Measurements from ENCODE around the gene DUX4. TPM values are rescaled to one million over a fixed set of nuclear protein-coding genes. Genes with fewer than 3 reads are reported as not detected.
"Not testable (repeated sequence)": the region's sequence is repeated elsewhere in the genome, so short reads cannot be mapped to it uniquely, and the experiment has no call there.

The DUX4 gene
- total RNA-seq (not detected), polyA plus RNA-seq (not detected)

DNA sequence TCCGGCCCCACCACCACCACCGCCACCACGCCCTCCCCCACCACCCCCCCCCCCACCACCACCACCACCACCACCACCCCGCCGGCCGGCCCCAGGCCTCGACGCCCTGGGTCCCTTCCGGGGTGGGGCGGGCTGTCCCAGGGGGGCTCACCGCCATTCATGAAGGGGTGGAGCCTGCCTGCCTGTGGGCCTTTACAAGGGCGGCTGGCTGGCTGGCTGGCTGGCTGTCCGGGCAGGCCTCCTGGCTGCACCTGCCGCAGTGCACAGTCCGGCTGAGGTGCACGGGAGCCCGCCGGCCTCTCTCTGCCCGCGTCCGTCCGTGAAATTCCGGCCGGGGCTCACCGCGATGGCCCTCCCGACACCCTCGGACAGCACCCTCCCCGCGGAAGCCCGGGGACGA, at the start of gene DUX4:
DUX4 (plus strand) TSS at position 347 of the 400 bp plus-strand sequence; CDS start at position 347, 0 bp downstream.
- H3K4me1 ChIP-seq (ENCODE audit: insufficient read depth), result not testable (repeated sequence)

DNA sequence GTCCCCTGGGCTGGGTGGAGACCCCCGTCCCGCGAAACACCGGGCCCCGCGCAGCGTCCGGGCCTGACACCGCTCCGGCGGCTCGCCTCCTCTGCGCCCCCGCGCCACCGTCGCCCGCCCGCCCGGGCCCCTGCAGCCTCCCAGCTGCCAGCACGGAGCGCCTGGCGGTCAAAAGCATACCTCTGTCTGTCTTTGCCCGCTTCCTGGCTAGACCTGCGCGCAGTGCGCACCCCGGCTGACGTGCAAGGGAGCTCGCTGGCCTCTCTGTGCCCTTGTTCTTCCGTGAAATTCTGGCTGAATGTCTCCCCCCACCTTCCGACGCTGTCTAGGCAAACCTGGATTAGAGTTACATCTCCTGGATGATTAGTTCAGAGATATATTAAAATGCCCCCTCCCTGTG, 1.9 kb downstream of the DUX4 start:
- not testable (repeated sequence) for H3K4me3 ChIP-seq (ENCODE audit: low read depth, low read length); H3K36me3 ChIP-seq (ENCODE audit: insufficient read depth); DNase-seq (ENCODE audit: extremely low spot score); H3K27ac ChIP-seq (ENCODE audit: low read depth); H3K4me1 ChIP-seq (ENCODE audit: insufficient read depth)
- WGBS, result 35% methylated on average over 27 of the region's 33 CpGs

More for the DNA sequence above, at the start of gene DUX4:
- 80% methylated on average over 3 of the region's 32 CpGs for WGBS
- not testable (repeated sequence) for H3K36me3 ChIP-seq (ENCODE audit: insufficient read depth); H3K27ac ChIP-seq (ENCODE audit: low read depth); H3K4me3 ChIP-seq (ENCODE audit: low read depth, low read length); DNase-seq (ENCODE audit: extremely low spot score)

DNA sequence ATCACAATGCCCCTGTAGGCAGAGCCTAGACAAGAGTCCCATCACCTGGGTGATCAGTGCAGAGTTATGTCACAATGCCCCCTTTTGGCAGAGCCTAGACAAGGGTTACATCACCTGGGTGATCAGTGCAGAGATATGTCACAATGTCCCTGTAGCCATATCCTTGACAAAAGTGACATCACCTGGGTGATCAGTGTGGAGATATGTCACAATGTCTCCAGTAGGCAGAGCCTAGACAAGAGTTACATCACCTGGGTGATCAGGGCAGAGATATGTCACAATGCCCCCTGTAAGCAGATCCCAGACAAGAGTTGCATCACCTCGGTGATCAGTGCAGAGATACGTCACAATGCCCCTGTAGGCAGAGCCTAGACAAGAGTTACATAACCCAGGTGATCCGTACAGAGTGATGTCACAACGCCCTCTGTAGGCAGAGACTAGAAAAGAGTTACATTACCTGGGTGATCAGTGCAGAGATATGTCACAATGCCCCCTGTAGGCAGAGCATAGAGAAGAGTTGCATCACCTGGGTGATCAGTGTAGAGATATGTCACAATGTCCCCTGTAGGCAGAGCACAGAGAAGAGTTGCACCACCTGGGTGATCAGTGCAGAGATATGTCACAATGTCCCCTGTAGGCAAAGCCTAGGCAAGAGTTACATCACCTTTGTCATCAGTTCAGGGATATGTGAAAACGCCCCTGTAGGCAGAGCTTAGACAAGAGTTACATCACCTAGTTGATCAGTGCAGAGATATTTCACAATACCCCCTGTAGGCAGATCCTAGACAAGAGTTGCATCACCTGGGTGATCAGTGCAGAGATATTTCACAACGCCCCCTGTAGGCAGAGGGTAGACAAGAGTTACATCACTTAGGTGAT, 4.4 kb downstream of the DUX4 start:
- H3K4me3 ChIP-seq (ENCODE audit: low read depth, low read length); DNase-seq (ENCODE audit: extremely low spot score); H3K36me3 ChIP-seq (ENCODE audit: insufficient read depth); H3K27ac ChIP-seq (ENCODE audit: low read depth); H3K4me1 ChIP-seq (ENCODE audit: insufficient read depth): not testable (repeated sequence)
- WGBS, result 48% methylated on average over 5 of the region's 6 CpGs

DNA sequence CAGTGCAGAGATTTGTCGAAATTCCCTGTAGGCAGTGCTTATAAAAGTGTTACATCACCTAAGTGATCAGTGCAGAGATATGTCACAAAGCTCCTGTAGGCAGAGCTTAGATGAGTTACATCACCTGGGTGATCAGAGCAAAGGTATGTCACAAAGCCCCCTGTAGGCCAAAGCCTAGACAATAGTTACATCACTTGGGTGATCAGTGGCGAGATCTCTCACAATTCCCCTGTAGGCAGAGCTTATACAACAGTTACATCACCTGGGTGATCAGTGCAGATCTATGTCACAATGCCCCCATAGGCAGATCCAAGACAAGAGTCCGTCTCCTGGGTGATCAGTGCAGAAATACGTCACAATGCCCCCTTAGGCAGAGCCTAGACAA, 5.0 kb downstream of the DUX4 start:
- H3K27ac ChIP-seq (ENCODE audit: low read depth); DNase-seq (ENCODE audit: extremely low spot score); H3K4me1 ChIP-seq (ENCODE audit: insufficient read depth); H3K4me3 ChIP-seq (ENCODE audit: low read depth, low read length); H3K36me3 ChIP-seq (ENCODE audit: insufficient read depth): not testable (repeated sequence)
- WGBS, result 15% methylated on average over 4 of the region's 4 CpGs

DNA sequence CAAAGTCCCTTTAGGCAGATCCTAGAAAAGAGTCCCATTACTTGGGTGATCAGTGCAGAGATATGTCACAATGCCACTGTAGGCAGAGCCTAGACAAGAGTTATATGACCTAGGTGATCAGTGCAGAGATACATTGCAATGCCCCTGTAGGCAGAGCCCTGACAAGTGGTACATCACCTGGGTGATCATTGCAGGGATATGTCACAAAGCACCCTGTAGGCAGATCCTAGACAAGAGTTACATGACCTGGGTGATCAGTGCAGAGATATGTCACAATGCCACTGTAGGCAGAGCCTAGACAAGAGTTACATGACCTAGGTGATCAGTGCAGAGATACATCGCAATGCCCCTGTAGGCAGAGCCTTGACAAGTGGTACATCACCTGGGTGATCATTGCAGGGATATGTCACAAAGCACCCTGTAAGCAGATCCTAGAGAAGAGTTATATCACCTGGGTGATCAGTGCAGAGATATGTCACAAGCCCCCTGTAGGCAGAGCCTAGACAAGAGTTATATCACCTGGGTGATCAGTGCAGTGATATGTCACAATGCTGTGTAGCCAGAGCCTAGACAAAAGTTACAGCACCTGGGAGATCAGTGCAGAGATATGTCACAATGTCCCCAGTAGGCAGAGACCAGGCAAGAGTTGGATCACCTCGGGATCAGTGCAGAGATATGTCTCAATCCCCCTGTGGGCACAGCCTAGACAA, 5.6 kb downstream of the DUX4 start:
- not testable (repeated sequence) for DNase-seq (ENCODE audit: extremely low spot score); H3K27ac ChIP-seq (ENCODE audit: low read depth); H3K4me3 ChIP-seq (ENCODE audit: low read depth, low read length); H3K4me1 ChIP-seq (ENCODE audit: insufficient read depth); H3K36me3 ChIP-seq (ENCODE audit: insufficient read depth)
- no CpG with 5 or more reads among the region's 2 CpGs for WGBS

DNA sequence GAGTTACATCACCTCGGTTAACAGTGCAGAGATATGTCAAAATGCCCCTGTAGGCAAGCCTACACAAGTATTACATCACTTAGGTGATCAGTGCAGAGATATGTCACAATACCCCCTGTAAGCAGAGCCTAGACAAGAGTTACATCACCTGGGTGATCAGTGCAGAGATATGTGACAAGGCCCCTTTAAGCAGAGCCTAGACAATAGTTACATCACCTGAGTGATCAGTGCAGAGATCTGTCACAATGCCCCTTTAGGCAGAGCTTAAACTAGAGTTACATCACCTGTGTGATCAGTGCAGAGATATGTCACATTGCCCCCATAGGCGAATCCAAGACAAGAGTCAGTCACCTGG, 6.1 kb downstream of the DUX4 start:
- WGBS, result 0% methylated on average over 1 of the region's 2 CpGs

DNA sequence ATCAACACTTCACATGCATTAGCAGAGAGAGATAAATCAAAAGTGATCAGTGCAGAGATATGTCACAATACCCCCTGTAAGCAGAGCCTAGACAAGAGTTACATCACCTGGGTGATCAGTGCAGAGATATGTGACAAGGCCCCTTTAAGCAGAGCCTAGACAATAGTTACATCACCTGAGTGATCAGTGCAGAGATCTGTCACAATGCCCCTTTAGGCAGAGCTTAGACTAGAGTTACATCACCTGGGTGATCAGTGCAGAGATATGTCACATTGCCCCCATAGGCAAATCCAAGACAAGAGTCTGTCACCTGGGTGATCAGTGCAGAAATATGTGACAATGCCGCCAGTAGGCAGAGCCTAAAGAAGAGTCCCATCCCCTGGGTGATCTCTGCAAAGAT, 7.4 kb downstream of the DUX4 start:
- not testable (repeated sequence) for H3K4me1 ChIP-seq (ENCODE audit: insufficient read depth); H3K36me3 ChIP-seq (ENCODE audit: insufficient read depth); H3K4me3 ChIP-seq (ENCODE audit: low read depth, low read length); H3K27ac ChIP-seq (ENCODE audit: low read depth); DNase-seq (ENCODE audit: extremely low spot score)
- 39% methylated on average over 1 of the region's 1 CpG for WGBS

More for the DNA sequence above, 6.1 kb downstream of the DUX4 start:
- H3K36me3 ChIP-seq (ENCODE audit: insufficient read depth); H3K4me1 ChIP-seq (ENCODE audit: insufficient read depth); DNase-seq (ENCODE audit: extremely low spot score); H3K4me3 ChIP-seq (ENCODE audit: low read depth, low read length); H3K27ac ChIP-seq (ENCODE audit: low read depth): not testable (repeated sequence)

DNA sequence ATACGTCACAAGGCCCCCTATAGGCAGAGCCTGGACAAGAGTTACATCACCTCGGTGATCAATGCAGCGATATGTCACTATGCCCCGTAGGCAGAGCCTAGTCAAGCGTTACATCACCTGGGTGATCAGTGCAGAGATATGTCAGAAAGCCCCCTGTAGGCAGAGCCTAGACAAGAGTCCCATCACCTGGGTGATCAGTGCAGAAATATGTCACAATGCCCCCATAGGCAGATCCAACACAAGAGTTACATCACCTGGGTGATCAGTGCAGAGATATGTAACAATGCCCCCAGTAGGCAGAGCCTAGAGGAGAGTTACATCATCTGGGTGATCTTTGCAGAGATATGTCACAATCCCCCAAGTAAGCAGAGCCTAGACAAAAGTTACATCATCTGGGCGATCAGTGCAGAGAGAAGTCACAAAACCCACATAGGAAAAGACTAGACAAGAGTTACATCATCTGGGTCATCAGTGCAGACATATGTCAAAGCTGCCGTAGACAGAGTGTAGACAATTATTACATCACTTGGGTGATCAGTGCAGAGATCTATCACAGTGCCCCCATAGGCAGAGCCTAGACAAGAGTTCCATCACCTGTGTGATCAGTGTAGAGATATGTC, 8.0 kb downstream of the DUX4 start:
- DNase-seq (ENCODE audit: extremely low spot score); H3K4me1 ChIP-seq (ENCODE audit: insufficient read depth); H3K36me3 ChIP-seq (ENCODE audit: insufficient read depth); H3K4me3 ChIP-seq (ENCODE audit: low read depth, low read length); H3K27ac ChIP-seq (ENCODE audit: low read depth): not testable (repeated sequence)
- no CpG with 5 or more reads among the region's 7 CpGs for WGBS

DNA sequence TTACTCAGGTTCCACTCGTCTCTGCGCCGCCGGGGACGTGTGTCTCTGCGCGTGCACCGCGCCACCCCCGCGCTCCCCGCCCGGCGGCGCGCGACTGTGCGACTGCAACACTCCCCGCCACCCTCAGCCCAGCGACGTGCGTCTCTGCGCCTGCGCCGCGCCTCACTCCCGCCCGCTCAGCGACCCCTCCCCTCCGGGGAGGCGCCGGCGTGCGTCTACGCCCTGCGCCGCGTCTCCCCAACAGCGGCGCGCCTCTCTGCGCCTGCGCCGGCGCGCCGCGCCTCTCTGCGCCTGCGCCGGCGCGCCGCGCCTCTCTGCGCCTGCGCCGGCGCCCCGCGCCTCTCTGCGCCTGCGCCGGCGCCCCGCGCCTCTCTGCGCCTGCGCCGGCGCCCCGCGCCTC, 29.9 kb downstream of the DUX4 start:
- 76% methylated on average over 44 of the region's 73 CpGs for WGBS

More for the DNA sequence above, 29.9 kb downstream of the DUX4 start:
- H3K36me3 ChIP-seq (ENCODE audit: insufficient read depth); H3K4me1 ChIP-seq (ENCODE audit: insufficient read depth); DNase-seq (ENCODE audit: extremely low spot score); H3K4me3 ChIP-seq (ENCODE audit: low read depth, low read length); H3K27ac ChIP-seq (ENCODE audit: low read depth): not testable (repeated sequence)

Small RNAs within 50 kb of the gene (small RNA-seq; reads per million reads assigned to genes)
- not detected for gene AC215524.1

Other genes starting within 250 kb of the DUX4 start
- gene FRG1, start 232.9 kb upstream of the DUX4 start, total RNA-seq, result 38.1 TPM
- gene FRG1, start 232.9 kb upstream of the DUX4 start, polyA plus RNA-seq, result 44.2 TPM
- not detected for gene FRG2, start 146.5 kb upstream of the DUX4 start, total RNA-seq
- gene FRG2, start 146.5 kb upstream of the DUX4 start, polyA plus RNA-seq, result not detected
- gene DBET, start 109.3 kb upstream of the DUX4 start, total RNA-seq, result not detected
- gene DBET, start 109.3 kb upstream of the DUX4 start, polyA plus RNA-seq, result not detected

Data from urinary bladder (tissue), 4 donors.